ENCODE data around the gene EIF4G3.
"Not testable (repeated sequence)": the region's sequence is repeated elsewhere in the genome, so short reads cannot be mapped to it uniquely, and the experiment has no call there.

EIF4G3 gene

DNA sequence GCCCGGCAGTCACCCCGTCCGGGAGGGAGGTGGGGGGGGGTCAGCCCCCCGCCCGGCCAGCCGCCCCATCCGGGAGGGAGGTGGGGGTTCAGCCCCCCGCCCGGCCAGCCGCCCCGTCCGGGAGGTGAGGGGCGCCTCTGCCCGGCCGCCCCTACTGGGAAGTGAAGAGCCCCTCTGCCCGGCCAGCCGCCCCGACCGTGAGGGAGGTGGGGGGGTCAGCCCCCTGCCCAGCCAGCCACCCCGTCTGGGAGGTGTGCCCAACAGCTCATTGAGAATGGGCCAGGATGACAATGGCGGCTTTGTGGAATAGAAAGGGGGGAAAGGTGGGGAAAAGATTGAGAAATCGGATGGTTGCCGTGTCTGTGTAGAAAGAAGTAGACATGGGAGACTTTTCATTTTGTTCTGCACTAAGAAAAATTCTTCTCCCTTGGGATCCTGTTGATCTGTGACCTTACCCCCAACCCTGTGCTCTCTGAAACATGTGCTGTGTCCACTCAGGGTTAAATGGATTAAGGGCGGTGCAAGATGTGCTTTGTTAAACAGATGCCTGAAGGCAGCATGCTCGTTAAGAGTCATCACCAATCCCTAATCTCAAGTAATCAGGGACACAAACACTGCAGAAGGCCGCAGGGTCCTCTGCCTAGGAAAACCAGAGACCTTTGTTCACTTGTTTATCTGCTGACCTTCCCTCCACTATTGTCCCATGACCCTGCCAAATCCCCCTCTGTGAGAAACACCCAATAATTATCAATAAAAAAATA lies 152.4 kb downstream of the EIF4G3 start:
- DNase-seq, result not testable (repeated sequence)

DNA sequence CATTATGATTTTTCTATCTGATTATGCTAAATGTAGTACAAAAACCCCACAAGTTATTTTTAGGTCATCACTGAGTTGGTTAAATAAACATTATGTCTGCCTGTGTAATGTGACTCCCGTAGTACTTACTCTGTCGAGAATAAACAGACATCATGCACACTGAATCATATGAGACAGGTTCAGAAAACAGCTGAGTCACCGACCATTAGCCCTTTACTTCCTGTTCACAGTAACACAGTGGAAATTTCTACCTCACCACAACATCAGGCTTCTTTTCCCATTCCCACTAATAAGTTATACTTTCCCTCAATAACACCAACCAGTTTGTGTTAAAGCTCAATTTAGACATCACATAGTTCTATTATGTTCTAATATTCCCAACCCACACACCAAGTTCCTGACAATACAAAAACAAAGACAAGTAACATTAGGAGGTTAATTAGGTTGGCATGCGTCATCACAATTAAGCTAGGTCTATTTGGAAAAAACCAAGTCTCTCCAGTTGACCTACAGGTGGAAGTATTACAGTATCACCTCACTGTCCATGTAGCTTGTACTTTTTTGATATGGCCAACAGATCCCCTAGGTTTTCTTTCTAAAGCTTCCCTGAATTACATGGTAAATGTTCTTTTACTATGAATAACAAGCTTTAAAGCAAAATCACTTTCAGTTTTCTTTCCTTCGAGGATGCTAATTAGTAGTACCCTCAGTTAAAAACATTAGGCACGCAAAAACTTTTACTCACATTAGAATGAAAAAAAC lies 154.2 kb downstream of the EIF4G3 start:
- peak; percentile 25 to 56 for DNase-seq

DNA sequence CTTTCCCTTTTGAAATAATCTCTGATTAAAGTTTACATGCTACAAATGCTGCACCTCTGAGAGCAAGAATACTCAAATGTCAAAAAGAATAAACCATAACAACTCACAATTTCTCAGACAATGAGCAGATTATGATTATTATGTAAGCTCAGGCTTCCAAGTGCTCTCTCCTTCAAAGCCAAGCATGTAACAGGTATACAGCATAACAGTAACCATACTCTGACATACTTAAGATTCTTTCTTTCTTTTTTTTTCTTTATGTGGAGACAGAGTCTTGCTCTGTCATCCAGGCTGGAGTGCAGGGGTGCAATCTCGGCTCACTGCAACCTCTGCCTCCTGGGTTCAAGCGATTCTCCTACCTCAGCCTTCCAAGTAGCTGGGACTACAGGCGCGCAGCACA lies 155.4 kb downstream of the EIF4G3 start:
- no peak for DNase-seq

DNA sequence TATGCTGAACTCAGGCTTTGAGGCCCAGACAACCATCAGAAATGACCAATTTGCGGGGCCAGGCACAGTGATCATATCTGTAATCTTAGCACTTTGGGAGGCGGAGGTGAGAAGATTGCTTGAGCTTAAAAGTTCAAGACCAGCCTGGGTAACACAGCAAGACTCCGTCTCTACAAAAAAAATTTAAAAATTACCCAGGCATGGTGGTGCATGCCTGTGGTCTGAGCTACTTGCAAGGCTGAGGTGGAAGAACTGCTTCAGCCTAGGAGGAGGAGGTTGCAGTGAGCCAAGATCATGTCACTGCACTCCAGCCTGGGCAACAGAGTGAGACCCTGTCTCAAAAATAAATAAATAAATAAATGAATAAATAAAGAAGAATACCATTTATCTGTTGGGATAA lies 156.5 kb downstream of the EIF4G3 start:
- no peak for DNase-seq

- no peak for DNase-seq
Measured at GRCh38 chr1:21018673-21019072, 158.0 kb downstream of the EIF4G3 start.

- no peak for DNase-seq
Measured at GRCh38 chr1:21013510-21013909, 163.2 kb downstream of the EIF4G3 start.

DNA sequence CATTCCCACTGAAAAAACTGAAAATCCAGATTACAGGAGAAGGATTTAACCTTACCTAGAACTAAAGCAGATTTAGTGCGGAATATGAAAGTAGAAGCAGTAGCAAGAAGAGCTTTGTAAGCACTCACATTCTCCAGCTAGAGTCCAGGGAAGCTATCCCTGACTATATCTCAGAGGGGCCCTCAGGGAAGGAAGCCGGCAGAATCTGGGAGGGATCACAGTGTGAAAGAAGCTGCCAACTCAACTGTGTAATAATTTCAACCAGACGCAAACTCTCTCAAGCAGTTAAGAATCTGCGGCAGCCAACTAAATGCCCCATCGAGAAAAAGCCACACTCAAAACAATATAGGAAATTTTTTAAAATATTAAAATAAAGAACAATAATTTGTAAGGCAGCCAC lies 163.8 kb downstream of the EIF4G3 start:
- DNase-seq, result no peak

GRCh38 chr1:21007876-21008275 lies 168.8 kb downstream of the EIF4G3 start:
- no peak for DNase-seq

DNA sequence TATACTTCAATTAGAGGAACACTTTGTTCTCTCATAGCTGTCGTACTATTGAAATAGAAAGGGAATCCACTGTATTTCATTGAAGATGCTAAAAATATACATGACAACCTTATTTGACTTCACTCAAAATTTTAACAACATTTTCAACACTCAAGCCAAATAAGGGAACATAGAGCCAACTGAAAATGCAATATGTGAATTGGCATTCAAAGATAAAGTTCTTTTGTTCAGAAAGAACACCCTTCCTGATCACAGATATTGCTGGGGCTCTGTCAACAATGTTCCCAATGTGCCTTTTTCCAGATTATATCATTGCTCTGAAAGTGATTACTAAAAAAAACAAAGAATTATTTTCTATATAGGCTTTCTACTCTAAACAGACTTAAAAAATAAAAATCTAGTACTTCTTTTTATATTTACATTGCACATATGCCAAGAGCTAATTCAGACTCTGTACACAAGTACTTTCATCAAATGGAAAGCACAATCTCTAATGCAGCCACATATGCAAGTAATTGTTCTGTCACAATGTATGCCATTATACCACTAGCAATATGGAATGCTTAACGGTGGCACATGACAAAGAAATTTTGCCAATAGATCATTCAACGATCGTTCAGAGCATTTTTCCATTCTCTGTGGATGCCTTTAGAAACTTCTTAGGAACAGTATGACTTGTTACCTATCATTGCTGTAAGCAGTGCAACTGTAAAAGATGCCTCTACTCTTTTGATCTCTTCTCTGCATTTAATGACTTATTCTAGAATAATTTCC lies 171.0 kb downstream of the EIF4G3 start:
- no peak for DNase-seq

- no peak for DNase-seq
Measured at GRCh38 chr1:21003281-21004045, 173.2 kb downstream of the EIF4G3 start.

DNA sequence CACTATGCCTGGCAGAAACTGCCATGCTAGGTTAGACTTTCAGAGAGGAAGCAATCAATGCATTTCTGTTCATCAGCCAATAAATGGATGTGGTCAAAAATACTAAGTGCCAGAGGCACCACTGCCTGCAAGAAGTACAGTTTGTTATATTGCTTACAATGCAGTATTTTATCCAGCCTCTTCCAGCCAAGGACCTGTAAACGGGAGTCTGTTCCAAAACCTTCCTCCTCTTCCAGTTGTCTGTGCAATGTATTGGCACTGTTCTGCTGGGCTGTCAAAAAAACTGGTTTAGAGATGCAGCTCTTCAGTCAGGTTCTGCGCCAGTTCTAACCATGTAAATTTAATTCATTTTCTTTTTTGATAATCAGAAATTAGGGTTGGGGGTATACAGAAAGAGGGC lies 175.7 kb downstream of the EIF4G3 start:
- no peak for DNase-seq

DNA sequence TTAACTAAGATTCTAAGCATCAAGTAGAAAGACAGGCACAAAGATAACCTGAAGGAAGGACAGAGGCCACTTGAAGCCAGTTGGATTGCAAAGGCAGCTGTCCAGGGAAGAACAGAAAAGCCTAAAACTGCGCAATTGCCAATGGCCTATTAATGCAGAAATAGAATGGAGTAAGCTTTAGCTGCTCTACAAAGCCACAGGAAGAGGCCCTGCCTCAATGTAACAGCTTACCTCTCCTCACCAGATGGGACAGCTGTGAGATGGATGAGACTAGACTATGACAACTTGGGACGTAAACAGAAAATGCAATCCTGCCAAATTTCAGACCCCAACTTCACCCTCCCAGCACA lies 176.5 kb downstream of the EIF4G3 start:
- no peak for DNase-seq

DNA sequence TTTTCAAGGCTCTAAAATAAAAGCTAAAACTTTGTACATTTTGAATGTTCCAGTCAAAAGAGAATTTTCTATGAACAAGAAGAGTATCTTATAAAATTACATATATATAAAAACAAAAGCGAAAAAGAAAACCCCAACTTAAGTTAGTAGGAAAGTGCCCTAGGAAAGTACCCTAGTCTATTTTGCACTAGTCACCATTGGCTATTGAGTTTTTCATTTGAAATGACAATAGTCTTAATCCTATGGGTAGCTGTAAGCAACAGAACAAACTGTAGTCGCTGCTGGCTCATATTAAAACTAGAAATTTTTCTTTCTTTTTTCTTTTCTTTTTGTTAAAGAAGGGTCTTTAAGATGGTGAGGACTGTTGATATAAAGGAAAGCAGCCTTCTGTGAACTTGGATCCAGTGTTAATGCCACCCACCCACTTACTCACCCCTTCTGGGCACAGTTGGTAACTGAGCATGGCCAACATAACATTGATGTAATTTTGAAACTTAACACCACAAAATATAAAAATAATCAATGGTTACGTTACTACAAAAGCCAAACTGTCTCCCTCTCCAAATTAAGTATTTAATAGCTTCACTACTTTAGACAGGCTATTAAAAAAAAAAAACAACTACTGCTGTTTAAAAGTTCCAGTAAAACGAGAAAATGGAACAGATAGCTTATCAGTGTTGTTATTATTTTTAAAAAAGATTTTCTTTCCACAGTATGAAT lies 177.0 kb downstream of the EIF4G3 start:
- DNase-seq, result no peak

DNA sequence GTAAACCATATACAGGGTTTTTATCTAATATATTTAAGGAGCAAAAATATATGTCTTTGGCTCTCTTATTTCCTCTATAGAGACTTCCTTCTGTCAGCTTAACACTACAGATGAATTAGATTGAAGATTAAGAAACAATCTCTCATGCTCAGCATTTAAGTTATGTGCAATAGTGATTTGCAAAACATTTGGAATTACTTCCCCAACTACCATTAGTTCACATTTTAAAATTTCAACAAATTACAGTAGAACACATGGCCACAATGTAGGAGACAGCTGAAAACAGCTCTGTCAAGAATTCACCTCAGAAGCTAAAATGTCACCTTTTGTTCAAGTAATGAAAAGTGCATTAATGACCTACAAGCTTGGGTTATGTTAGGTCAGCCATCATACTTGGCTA lies 177.9 kb downstream of the EIF4G3 start:
- no peak for DNase-seq

GRCh38 chr1:20997602-20998224 lies 179.0 kb downstream of the EIF4G3 start:
- no peak for DNase-seq

- DNase-seq, result no peak
Measured at GRCh38 chr1:20996554-20996953, 180.1 kb downstream of the EIF4G3 start.

DNA sequence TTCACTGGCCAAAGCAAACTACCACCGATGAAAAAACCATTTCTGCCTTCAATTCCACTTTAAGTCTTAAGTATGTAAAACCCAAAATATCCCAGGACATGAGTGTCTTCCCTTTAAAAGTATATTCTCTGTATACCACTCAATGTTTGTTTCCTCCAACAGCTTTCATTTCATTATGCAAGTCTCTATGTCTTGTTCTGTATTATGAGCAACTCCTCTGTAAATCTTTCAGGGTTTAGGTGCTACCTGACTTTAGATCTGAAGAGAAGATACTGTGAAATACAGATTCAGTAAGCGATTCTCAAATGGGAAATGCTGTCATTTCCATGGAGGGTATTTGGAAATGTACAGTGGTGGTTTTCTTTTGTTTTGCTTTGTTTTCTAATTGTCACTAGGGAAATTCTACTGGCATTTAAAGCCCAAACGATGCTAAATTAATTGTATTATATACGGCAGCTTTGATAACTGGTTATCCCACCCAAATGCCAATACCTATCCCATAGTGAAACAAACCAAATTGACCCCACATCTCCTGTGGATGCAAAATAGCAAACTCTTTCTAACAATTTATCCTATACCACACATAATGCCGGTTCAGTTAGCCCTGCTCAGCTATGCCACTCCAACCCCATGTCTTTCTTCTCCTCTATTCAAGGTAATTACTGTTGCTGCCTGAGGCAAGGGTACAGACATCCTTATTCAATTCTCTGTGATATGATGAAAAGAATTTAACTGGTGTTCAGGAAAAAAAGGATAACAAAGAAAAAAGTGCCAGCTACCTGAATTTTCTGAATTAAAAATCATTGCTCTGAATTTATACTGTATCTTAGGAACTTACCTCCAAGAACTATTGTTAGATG lies 182.8 kb downstream of the EIF4G3 start:
- no peak for DNase-seq

GRCh38 chr1:20992322-20993056 lies 184.2 kb downstream of the EIF4G3 start:
- DNase-seq, result no peak

DNA sequence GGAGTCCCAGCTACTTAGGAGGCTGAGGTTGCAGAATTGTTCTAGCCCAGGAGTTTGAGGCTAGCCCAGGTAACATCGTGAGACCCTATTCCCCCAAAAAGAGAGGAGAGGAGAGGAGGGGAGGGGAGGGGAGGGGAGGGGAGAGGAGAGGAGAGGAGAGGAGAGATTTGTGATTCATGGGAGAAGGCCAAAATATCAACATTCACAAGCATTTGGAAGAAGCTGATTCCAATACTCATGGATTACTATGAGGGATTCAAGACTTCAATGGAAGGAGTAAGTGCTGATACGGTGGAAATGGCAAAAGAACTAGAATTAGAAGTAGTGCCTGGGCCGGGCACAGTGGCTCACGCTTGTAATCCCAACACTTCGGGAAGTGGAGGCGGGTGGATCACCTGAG lies 187.8 kb downstream of the EIF4G3 start:
- DNase-seq, result no peak

Data from CD4-positive, alpha-beta T cell treated with Interferon alpha-2 for 1 hour (primary cell).